Hematopoietic multipotent progenitor cell treated with erythropoietin and hydrocortisone succinate and interleukin-3 and kit ligand, for 15 days (in vitro differentiated cells): ENCODE data around the gene AKAP13.

Experiments
- DNase-seq: peaks from one replicate; pipeline ENCODE4 v3.0.0-alpha.2; 2015; ENCODE audit warnings: low spot score

AKAP13 gene

GRCh38 chr15:85770096-85771041, 390.0 kb downstream of the AKAP13 start:
- no peak for DNase-seq

GRCh38 chr15:85771271-85771670, 390.9 kb downstream of the AKAP13 start:
- DNase-seq, result no peak

GRCh38 chr15:85771781-85772445, 391.5 kb downstream of the AKAP13 start:
- DNase-seq, result no peak

GRCh38 chr15:85772668-85773067, 392.3 kb downstream of the AKAP13 start:
- no peak for DNase-seq

- no peak for DNase-seq
These were observed 392.8 kb downstream of the AKAP13 start for GRCh38 chr15:85773249-85773648.

GRCh38 chr15:85773970-85774369, 393.6 kb downstream of the AKAP13 start:
- no peak for DNase-seq

GRCh38 chr15:85777250-85778106, 397.1 kb downstream of the AKAP13 start:
- no peak for DNase-seq

- DNase-seq, result no peak
These were observed 397.8 kb downstream of the AKAP13 start for GRCh38 chr15:85778107-85778776.

GRCh38 chr15:85779249-85779648, 398.8 kb downstream of the AKAP13 start:
- no peak for DNase-seq

GRCh38 chr15:85780225-85780985, 400.0 kb downstream of the AKAP13 start:
- DNase-seq, result no peak

- DNase-seq, result no peak
These were observed 400.7 kb downstream of the AKAP13 start for GRCh38 chr15:85781099-85781498.

- no peak for DNase-seq
These were observed 401.7 kb downstream of the AKAP13 start for GRCh38 chr15:85782064-85782463.

GRCh38 chr15:85785887-85786780, 405.7 kb downstream of the AKAP13 start:
- no peak for DNase-seq

- DNase-seq, result no peak
These were observed 406.3 kb downstream of the AKAP13 start for GRCh38 chr15:85786781-85787114.

GRCh38 chr15:85788771-85789495, 408.5 kb downstream of the AKAP13 start:
- no peak for DNase-seq

GRCh38 chr15:85789496-85789875, 409.1 kb downstream of the AKAP13 start:
- DNase-seq, result no peak

GRCh38 chr15:85792102-85792731, 411.8 kb downstream of the AKAP13 start:
- no peak for DNase-seq

GRCh38 chr15:85792912-85793590, 412.6 kb downstream of the AKAP13 start:
- DNase-seq, result no peak
